Effector memory CD8-positive, alpha-beta T cell (primary cell): ENCODE measurements around the gene PEX14.

Source experiments
- ATAC-seq: fragments of 150-1000 bp; cut with Tn5 transposase; replicated peaks from 2 replicates; pipeline ENCODE4 v1.10.0; 2021; ENCODE audit warnings: mild to moderate bottlenecking, moderate library complexity
- DNase-seq, 3 experiments: peaks; one replicate each; pipeline ENCODE4 v3.0.0; 2021
- H3K27ac Mint-ChIP-seq, 2 donors: one replicate each; pipeline ENCODE4 v1.8.0; 2022; ENCODE audit warnings: mild to moderate bottlenecking in 2 of 2, mixed read lengths in 2 of 2, moderate library complexity in 2 of 2
- H3K27me3 Mint-ChIP-seq, 2 donors: one replicate each; pipeline ENCODE4 v1.8.0; 2022; ENCODE audit warnings: mixed read lengths in 2 of 2
- H3K36me3 Mint-ChIP-seq: one replicate; pipeline ENCODE4 v1.8.0; 2022; ENCODE audit warnings: mild to moderate bottlenecking, moderate library complexity, mixed read lengths; ENCODE audit not compliant: insufficient read depth
- H3K4me1 Mint-ChIP-seq, 2 donors: one replicate each; pipeline ENCODE4 v1.8.0; 2022; ENCODE audit warnings: low read depth in 2 of 2, mixed read lengths in 2 of 2
- H3K4me3 Mint-ChIP-seq, 2 donors: one replicate each; pipeline ENCODE4 v1.8.0; 2022; ENCODE audit warnings: mild to moderate bottlenecking in 2 of 2, mixed read lengths in 2 of 2, moderate library complexity in 2 of 2
- H3K9me3 Mint-ChIP-seq, 2 donors: one replicate each; pipeline ENCODE4 v1.8.0; 2022; ENCODE audit warnings: mixed read lengths in 2 of 2

The PEX14 gene

DNA sequence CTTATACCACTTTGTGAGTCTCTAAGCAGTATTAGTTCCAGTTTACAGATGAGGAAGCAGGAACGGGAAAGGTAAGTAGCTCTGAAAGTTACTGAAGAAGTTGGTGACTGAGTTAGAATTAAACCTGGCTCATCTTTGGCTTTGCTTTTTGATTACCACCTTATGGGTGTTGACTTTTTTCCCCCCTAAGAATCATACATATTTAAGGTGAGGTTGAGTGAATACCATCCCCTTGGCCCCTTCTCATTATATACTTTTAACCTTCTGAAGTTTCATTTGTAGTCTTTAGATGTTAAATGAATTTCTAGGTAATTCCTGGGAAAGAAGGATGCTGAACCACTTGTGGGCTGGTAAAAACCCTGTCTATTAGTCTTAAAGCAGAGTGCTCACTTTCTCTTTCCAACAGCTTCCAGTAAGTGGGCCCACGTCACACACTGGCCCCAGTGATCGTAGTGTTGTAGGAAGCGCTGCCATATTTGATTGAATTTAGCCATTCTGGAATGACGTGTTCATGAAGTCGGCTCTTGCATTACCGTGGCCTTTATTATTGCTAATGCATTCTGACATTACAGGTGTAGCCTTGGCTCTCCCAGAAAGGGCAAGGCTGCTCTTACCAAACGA is 46.9 kb downstream of the PEX14 start:
- H3K36me3 Mint-ChIP-seq = peaks cover 14% of the 10 kb centered on the region
- peak overlapping the region in 1 of 2 donors; percentile 15 for H3K4me3 Mint-ChIP-seq
- DNase-seq (no peak), ATAC-seq (no peak)
- H3K27ac Mint-ChIP-seq = peak overlapping the region; percentile 17 to 95
- H3K9me3 Mint-ChIP-seq = no peaks in the 10 kb centered on the region
- H3K4me1 Mint-ChIP-seq = peaks cover 27 to 54% of the 10 kb centered on the region in 2 donors
- no peaks in the 10 kb centered on the region for H3K27me3 Mint-ChIP-seq

DNA sequence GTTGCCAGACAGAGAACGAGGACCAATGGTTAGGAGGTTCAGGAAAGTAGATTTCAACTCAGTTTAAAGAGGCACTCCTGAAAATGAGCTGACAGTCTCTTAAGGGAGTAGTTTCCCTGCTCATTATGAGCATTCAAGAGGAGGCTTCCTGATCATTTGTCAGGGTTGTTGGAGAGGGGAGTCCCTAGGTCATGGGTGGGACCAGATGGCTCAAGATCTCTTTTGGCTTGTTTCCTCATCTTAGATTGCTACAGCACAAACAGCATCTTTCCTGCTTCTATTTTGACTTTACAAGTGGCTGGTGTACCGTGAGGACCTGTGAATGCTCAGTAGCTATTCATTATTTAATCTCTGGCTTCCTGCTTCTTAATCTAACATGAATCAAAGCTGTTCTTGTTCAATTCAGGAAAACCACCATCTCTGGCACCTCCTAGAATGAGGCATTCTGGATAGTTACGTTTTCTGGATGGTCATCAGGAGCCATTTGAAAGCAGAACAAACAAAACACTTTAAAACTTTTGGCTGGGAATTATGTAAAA is 47.6 kb downstream of the PEX14 start:
- no peaks in the 10 kb centered on the region for H3K9me3 Mint-ChIP-seq
- no peaks in the 10 kb centered on the region for H3K27me3 Mint-ChIP-seq
- DNase-seq (no peak), ATAC-seq (no peak)
- peak overlapping the region in 1 of 2 donors; percentile 16 for H3K4me3 Mint-ChIP-seq
- H3K27ac Mint-ChIP-seq = peak overlapping the region; percentile 24 to 95
- H3K36me3 Mint-ChIP-seq = peaks cover 14% of the 10 kb centered on the region
- peaks cover 21 to 48% of the 10 kb centered on the region in 2 donors for H3K4me1 Mint-ChIP-seq

DNA sequence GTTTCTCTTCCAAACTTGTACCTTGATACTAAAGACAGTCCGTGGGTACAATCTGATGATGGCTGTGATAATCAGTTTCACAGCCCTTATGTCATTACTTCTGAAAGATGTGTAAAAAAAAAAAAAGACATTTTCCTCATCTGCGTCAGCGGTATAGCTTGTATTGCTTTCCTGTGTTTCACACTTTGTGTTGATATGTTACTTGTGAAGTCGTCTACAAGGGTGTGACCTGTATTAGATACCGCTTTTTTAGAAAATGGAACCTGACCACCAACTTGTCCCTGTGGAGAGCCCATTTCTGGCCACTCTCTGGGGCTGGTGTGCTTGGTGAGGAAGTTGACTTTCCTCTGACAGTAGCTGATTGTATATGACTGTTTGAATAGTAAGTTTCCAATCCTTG is 50.5 kb downstream of the PEX14 start:
- Mint-ChIP-seq H3K9me3 (no peaks in the 10 kb centered on the region), H3K4me3 (peak overlapping the region; percentile 31 to 73), H3K27ac (peak overlapping the region; percentile 93 to 99), H3K4me1 (peaks cover 20 to 42% of the 10 kb centered on the region in 2 donors), H3K36me3 (peaks cover 17% of the 10 kb centered on the region), H3K27me3 (no peaks in the 10 kb centered on the region)
- DNase-seq (peak; percentile 29 to 55 (median 36)), ATAC-seq (peak; percentile 91)

- Mint-ChIP-seq H3K4me3 (no peak overlapping the region), H3K36me3 (peaks cover 17% of the 10 kb centered on the region), H3K27me3 (no peaks in the 10 kb centered on the region), H3K27ac (peak overlapping the region; percentile 23 to 75), H3K4me1 (peaks cover 21 to 32% of the 10 kb centered on the region in 2 donors), H3K9me3 (no peaks in the 10 kb centered on the region)
- ATAC-seq (no peak), DNase-seq (no peak)
Observed at GRCh38 chr1:10528066-10529014, 53.6 kb downstream of the PEX14 start.

GRCh38 chr1:10529091-10529490 is 54.3 kb downstream of the PEX14 start:
- Mint-ChIP-seq H3K4me1 (peaks cover 21 to 28% of the 10 kb centered on the region in 2 donors), H3K27ac (peak overlapping the region in 1 of 2 donors; percentile 75), H3K27me3 (no peaks in the 10 kb centered on the region), H3K4me3 (no peak overlapping the region), H3K36me3 (peaks cover 10% of the 10 kb centered on the region), H3K9me3 (no peaks in the 10 kb centered on the region)
- ATAC-seq (no peak), DNase-seq (no peak)

DNA sequence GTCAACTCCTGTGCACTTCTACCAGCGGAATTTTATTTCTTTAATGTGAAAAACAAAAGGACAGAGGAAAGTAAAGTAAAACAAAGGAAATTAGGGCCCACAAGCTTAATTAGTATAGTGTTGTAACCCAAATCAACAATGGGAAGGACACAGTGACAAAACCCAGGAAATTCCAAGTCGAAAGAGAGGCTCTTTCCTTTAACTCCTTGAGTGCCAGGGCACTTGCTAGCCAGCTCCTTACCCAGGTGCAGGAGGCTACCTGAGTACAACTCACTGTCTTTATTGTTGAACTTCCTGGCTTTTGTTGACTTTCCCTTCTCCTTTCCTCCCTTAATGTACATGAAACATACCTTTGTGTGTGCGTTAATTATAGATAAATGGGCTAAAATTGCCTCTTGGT is 55.0 kb downstream of the PEX14 start:
- no peaks in the 10 kb centered on the region for H3K9me3 Mint-ChIP-seq
- peak overlapping the region in 1 of 2 donors; percentile 75 for H3K27ac Mint-ChIP-seq
- no peak overlapping the region for H3K4me3 Mint-ChIP-seq
- H3K27me3 Mint-ChIP-seq = no peaks in the 10 kb centered on the region
- peaks cover 5% of the 10 kb centered on the region for H3K36me3 Mint-ChIP-seq
- DNase-seq (no peak), ATAC-seq (no peak)
- peaks cover 20 to 27% of the 10 kb centered on the region in 2 donors for H3K4me1 Mint-ChIP-seq

DNA sequence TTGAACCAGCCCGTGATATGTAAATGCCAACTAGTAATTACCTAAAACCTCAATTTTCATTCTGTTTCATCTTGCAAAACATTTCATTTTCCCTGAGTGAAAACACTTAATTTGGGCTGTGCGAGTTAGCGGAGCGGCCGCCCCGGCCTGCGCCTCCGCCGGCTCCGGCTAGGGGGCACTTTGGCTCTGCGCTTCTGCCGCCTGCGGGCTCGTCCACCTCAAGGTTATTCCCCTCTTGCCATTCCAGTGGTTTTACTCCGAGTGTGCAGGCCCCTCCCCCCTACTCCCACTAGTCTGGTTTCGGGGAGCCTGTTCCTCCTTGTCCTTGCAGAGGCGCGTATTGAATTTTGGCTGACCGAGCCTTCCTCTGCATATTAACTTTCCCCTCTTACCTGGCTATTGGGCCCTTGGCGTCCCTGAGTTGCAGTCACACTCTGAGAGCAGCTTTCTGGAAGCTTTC is 55.6 kb downstream of the PEX14 start:
- Mint-ChIP-seq H3K36me3 (peaks cover 3% of the 10 kb centered on the region), H3K4me1 (peaks cover 17 to 21% of the 10 kb centered on the region in 2 donors), H3K27ac (peak overlapping the region in 1 of 2 donors; percentile 75), H3K4me3 (no peak overlapping the region), H3K27me3 (no peaks in the 10 kb centered on the region), H3K9me3 (no peaks in the 10 kb centered on the region)
- DNase-seq (no peak), ATAC-seq (no peak)

- no peak overlapping the region for H3K4me3 Mint-ChIP-seq
- no peaks in the 10 kb centered on the region for H3K27me3 Mint-ChIP-seq
- DNase-seq = no peak
- H3K9me3 Mint-ChIP-seq = no peaks in the 10 kb centered on the region
- H3K27ac Mint-ChIP-seq = peak overlapping the region in 1 of 2 donors; percentile 28
- ATAC-seq = no peak
- H3K4me1 Mint-ChIP-seq = peaks cover 16 to 18% of the 10 kb centered on the region in 2 donors
- peaks cover 6% of the 10 kb centered on the region for H3K36me3 Mint-ChIP-seq
Observed at GRCh38 chr1:10530756-10531495, 56.2 kb downstream of the PEX14 start.

GRCh38 chr1:10532362-10532761 is 57.6 kb downstream of the PEX14 start:
- no peaks in the 10 kb centered on the region for H3K9me3 Mint-ChIP-seq
- ATAC-seq = no peak
- no peak overlapping the region for H3K4me3 Mint-ChIP-seq
- DNase-seq = no peak
- H3K27me3 Mint-ChIP-seq = no peaks in the 10 kb centered on the region
- H3K4me1 Mint-ChIP-seq = peaks cover 16 to 18% of the 10 kb centered on the region in 2 donors
- H3K27ac Mint-ChIP-seq = peak overlapping the region in 1 of 2 donors; percentile 57
- H3K36me3 Mint-ChIP-seq = peaks cover 15% of the 10 kb centered on the region

DNA sequence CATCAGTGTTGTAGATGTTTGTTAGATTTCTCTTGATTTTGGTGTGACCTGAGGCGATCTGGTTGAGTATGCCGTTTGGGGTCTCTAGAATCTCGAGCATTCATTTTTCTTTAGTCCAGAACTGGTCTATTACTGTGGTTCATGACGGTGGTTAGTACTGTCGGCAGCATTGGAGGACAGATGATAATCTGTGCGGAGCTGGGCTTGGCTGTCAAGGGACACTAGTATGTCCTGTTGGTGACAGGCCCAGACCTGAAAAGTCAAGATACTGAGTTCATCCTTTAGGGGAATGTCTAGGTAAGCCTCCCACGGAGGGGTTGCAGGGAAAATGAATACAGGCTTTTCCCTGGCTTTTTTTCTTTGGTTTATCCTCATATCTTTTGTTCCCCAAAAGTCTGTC is 59.8 kb downstream of the PEX14 start:
- Mint-ChIP-seq H3K36me3 (peaks cover 15% of the 10 kb centered on the region), H3K4me1 (peaks cover 16 to 27% of the 10 kb centered on the region in 2 donors), H3K4me3 (no peak overlapping the region), H3K27ac (no peak overlapping the region), H3K9me3 (no peaks in the 10 kb centered on the region), H3K27me3 (no peaks in the 10 kb centered on the region)
- no peak for ATAC-seq
- DNase-seq = no peak

- H3K4me3 Mint-ChIP-seq = no peak overlapping the region
- H3K36me3 Mint-ChIP-seq = peaks cover 25% of the 10 kb centered on the region
- no peaks in the 10 kb centered on the region for H3K9me3 Mint-ChIP-seq
- DNase-seq (no peak), ATAC-seq (no peak)
- H3K4me1 Mint-ChIP-seq = peaks cover 9 to 24% of the 10 kb centered on the region in 2 donors
- H3K27ac Mint-ChIP-seq = no peak overlapping the region
- H3K27me3 Mint-ChIP-seq = no peaks in the 10 kb centered on the region
Observed at GRCh38 chr1:10536133-10536770, 61.5 kb downstream of the PEX14 start.

- ATAC-seq (no peak), DNase-seq (no peak)
- H3K4me3 Mint-ChIP-seq = no peak overlapping the region
- H3K27me3 Mint-ChIP-seq = no peaks in the 10 kb centered on the region
- H3K27ac Mint-ChIP-seq = peak overlapping the region in 1 of 2 donors; percentile 41
- H3K4me1 Mint-ChIP-seq = peaks cover 9 to 18% of the 10 kb centered on the region in 2 donors
- H3K9me3 Mint-ChIP-seq = no peaks in the 10 kb centered on the region
- H3K36me3 Mint-ChIP-seq = peaks cover 35% of the 10 kb centered on the region
Observed at GRCh38 chr1:10537082-10537766, 62.5 kb downstream of the PEX14 start.
